HUDEP-2 (cell line): ENCODE results near the gene TTC23.

Experiments used
- DNase-seq, 76 experiments: peaks; one replicate each; lab custom pipeline; 2025; ENCODE audit not compliant: unreplicated experiment in 76 of 76; lab: John Stamatoyannopoulos, UW

The TTC23 gene

DNA sequence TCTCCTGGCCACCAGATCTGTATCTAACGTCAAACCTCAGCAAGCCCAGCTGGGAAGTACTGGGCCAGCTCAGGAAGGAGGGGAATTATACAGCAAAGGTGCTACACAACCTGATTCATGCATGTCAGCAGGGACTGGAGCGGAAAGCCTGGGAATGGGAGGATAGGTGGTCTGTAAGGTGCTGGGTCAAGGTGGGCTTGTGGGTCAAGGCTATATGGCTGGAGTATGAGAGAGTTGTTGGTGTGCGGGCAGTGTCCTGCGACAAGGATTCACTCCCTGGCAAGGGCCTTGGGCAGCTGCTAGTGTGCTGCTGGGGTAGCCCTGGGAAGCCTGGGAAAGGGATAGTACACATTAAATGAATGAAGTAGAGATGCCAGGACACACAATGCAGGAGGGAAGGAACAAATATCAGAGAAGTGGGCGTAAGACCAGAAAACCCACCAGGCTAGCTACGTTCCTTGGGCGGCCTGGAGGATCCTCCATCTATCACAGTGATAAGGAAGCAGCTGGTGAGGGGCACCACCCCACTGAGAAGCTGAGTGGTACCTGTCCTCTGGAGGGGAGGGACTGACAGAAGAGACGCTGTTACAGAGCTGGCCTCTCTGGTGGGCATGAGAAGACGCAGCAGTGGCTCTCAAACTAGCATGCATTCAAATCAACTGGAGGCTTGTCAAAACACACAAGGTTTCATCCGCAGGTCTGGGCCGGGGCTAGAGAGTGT is 153.0 kb downstream of the TTC23 start:
- no peak for DNase-seq

- no peak for DNase-seq
Observed at GRCh38 chr15:99095626-99096025, 153.8 kb downstream of the TTC23 start.

DNA sequence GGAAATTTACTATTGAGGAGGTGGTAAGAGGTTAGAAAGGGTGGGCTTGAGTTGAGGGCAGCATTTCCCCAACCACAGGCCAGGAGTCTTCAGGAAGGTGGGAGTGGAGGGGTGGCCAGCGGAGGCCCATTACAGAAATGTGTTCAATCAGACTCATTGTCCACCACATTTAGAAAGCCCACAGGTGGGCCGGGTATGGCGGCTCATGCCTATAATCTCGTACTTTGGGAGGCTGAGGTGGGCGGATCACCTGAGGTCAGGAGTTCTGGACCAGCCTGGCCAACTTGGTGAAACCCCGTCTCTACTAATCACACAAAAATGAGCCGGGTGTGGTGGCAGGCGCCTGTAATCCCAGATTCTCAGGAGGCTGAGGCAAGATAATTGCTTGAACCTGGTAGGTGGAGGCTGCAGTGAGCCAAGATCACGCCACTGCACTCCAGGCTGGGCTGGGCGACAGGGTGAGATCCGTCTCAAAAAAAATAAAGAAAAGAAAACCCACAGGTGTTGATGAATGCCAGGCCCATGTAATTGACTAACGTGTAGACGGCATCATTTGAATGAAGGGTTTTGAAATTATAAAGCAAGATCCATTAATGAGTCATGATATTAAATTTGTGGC is 156.7 kb downstream of the TTC23 start:
- DNase-seq, result no peak

DNA sequence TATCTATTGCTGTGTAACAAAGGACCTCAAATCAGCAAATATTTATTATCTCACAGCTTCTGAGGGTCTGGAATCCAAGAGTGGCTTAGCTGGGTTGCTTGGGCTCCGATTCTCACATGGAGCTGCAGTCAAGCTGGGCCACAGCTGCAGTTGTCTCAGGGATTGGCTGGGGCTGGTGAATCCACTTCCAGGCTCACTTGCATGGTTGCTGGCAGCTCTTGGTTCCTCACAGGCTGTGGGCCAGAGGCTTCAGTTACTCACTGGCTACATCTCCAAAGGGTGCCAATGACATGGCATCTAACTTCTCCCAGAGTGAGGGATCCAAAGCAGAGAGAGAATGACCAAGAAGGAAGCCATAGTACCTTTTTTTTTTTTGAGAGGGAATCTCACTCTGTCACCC is 158.4 kb downstream of the TTC23 start:
- no peak for DNase-seq

DNA sequence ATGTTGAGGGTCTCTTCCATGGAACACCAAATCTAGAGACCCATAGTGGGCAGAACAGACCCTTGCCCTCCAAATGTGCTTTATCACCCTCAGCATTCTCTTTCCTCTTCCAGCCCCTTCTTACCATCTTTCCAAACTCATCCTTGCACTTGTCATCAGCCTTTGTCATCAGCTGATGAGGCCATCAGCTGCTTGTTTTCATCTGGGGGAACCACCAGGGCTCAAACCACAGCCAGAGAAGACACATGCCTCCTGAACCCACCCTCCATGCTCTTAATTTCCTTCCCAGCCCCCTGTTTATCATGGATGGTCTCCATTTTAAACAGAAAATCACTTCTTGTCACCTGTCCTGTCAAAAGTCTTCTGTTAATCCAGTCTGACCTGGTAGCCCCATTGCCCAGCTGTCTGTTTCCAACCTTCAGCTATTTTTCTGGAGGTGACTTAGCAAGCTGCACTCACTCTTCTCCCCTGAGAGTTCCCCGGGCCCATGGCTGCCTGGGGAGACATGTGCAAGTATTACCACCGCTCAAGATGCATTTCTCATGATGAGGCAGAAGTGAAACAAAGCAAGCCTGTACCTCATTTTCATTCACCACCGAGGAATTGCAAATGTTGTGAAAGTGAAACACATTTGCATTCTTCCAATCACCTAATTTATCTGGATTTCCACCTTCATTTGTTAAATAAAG is 159.2 kb downstream of the TTC23 start:
- no peak for DNase-seq

DNA sequence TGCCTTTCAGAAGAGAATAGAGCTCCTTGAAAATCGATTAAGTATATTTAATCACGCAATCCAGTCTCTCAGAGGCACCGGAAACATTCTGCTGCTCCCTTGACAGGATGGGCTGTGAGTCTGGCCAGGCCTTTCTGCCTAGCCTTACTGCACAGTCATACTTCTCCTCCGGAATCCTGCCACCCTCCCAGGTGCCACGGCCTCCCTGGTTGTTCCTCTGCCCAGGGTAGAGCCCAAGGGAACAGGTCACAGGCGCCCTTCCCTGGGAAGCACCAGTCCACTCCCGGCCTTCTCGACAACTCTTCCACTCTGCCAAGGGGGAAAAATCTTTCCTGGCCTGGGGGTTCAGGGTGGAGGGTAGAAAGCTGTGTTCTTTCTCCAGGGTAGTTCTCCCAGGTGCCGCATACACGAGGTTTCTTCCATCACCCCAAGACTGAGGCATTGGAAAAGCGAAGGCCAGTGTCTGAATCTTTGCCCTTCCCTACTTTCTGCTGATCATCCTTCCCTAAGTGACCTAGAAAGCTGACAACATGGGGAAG is 161.9 kb downstream of the TTC23 start:
- DNase-seq, result no peak

DNA sequence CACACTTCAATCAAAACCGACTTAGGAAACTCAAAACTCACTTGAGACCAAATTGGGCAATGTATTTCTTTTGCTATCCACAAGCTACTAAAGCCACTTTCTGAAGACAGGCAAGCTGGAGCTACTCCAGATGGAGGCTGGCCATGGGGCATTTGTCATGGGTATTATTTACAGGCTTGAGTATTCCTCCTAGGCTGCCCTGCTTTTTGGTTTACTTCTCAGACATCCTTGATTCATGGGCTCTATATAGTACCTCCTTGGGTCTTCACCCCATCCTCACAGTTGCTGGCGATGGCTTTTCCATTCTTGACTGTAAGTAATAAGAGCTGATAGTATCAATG is 163.1 kb downstream of the TTC23 start:
- no peak for DNase-seq
